NB4 (cell line): Measurements from ENCODE around the gene SULT4A1.

Experiments
- DNase-seq: peaks from one replicate; pipeline ENCODE4 v3.0.0; 2010; ENCODE audit warnings: low read depth
- H3K4me3 ChIP-seq: one replicate; pipeline ENCODE4 v1.5.1; 2011; ENCODE audit warnings: mild to moderate bottlenecking, low read depth, low read length, moderate library complexity
- MAX ChIP-seq: IDR thresholded peaks from 2 replicates; pipeline ENCODE4 v1.6.1; 2011; ENCODE audit warnings: low read depth, low read length
- MYC ChIP-seq: IDR thresholded peaks from 2 replicates; pipeline ENCODE4 v1.6.1; 2011; ENCODE audit warnings: low read depth, low read length
- POLR2A ChIP-seq: IDR thresholded peaks from 2 replicates; pipeline ENCODE4 v1.6.1; 2011; ENCODE audit warnings: mild to moderate bottlenecking; ENCODE audit not compliant: insufficient read length; ENCODE audit errors: extremely low read depth
- TF ChIP-seq, protein P1 (sequence below): IDR thresholded peaks from one replicate; pipeline ENCODE4 v1.5.1; 2012; ENCODE audit warnings: low read depth, low read length

The SULT4A1 gene

GRCh38 chr22:43824724-43825420, 37.4 kb downstream of the SULT4A1 start:
- H3K4me3 ChIP-seq, result no peak overlapping the region
- TF ChIP-seq POLR2A (no peak), MAX (no peak), MYC (no peak)
- TF ChIP-seq, protein P1, sequence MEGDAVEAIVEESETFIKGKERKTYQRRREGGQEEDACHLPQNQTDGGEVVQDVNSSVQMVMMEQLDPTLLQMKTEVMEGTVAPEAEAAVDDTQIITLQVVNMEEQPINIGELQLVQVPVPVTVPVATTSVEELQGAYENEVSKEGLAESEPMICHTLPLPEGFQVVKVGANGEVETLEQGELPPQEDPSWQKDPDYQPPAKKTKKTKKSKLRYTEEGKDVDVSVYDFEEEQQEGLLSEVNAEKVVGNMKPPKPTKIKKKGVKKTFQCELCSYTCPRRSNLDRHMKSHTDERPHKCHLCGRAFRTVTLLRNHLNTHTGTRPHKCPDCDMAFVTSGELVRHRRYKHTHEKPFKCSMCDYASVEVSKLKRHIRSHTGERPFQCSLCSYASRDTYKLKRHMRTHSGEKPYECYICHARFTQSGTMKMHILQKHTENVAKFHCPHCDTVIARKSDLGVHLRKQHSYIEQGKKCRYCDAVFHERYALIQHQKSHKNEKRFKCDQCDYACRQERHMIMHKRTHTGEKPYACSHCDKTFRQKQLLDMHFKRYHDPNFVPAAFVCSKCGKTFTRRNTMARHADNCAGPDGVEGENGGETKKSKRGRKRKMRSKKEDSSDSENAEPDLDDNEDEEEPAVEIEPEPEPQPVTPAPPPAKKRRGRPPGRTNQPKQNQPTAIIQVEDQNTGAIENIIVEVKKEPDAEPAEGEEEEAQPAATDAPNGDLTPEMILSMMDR, result no peak
- DNase-seq, result no peak

GRCh38 chr22:43823911-43824665, 38.2 kb downstream of the SULT4A1 start:
- no peak for TF ChIP-seq MAX
- TF ChIP-seq POLR2A, result no peak
- no peak for TF ChIP-seq MYC

DNA sequence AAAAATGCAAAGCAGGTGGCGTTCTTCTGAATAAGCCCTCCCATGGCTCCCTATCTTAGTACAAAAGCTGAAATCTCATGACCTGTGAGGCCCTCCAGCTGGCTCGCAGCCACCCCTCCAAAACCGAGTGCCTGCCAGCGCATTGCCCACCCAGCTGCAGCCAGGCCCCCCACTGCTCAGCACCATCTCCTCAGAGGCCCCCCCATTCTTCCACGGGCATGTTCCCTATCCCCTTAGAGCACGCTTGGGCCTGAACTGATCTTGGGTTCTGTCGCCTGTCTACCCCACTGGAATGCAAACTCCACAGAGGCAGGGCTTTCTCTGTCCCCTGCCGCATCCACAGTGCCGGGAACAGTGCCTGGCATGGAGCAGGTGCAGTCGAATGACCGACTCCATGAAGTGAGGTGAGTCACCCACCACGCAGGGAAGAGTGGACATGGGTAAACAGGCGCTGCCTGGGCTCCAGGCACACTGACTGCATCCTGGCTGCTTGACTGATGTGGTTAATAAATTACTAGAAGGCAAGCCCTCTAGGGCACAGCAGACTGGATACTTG, 38.9 kb downstream of the SULT4A1 start:
- no peak for DNase-seq
- TF ChIP-seq MAX (no peak), MYC (no peak), POLR2A (no peak)
- TF ChIP-seq, protein P1, result no peak

More at GRCh38 chr22:43823911-43824665, 38.2 kb downstream of the SULT4A1 start:
- H3K4me3 ChIP-seq, result no peak overlapping the region
- DNase-seq, result no peak

GRCh38 chr22:43821606-43822425, 40.5 kb downstream of the SULT4A1 start:
- no peak for DNase-seq
- TF ChIP-seq MAX (no peak), MYC (no peak)
- H3K4me3 ChIP-seq, result no peak overlapping the region

More for the DNA sequence above, 38.9 kb downstream of the SULT4A1 start:
- H3K4me3 ChIP-seq, result no peak overlapping the region

- TF ChIP-seq, protein P1, result no peak
- TF ChIP-seq POLR2A (no peak), MAX (no peak), MYC (no peak)
- DNase-seq, result no peak
Measured at GRCh38 chr22:43820651-43821305, 41.5 kb downstream of the SULT4A1 start.

More at GRCh38 chr22:43820651-43821305, 41.5 kb downstream of the SULT4A1 start:
- H3K4me3 ChIP-seq, result no peak overlapping the region
